GM10847 (cell line): ENCODE results near the gene DLGAP1.

Experiments
- POLR2A ChIP-seq: IDR thresholded peaks from 2 replicates; pipeline ENCODE4 v1.6.1; 2011; ENCODE audit not compliant: insufficient read length; ENCODE audit errors: extremely low read depth

DLGAP1 gene

GRCh38 chr18:4200399-4200798, 254.7 kb downstream of the DLGAP1 start:
- TF ChIP-seq POLR2A: no peak

GRCh38 chr18:4198956-4199355, 256.2 kb downstream of the DLGAP1 start:
- TF ChIP-seq POLR2A: no peak

- no peak for TF ChIP-seq POLR2A
Observed at GRCh38 chr18:4196351-4196750, 258.8 kb downstream of the DLGAP1 start.

GRCh38 chr18:4193086-4193485, 262.0 kb downstream of the DLGAP1 start:
- no peak for TF ChIP-seq POLR2A

- no peak for TF ChIP-seq POLR2A
Observed at GRCh38 chr18:4181882-4182568, 273.1 kb downstream of the DLGAP1 start.

- no peak for TF ChIP-seq POLR2A
Observed at GRCh38 chr18:4181086-4181485, 274.0 kb downstream of the DLGAP1 start.

DNA sequence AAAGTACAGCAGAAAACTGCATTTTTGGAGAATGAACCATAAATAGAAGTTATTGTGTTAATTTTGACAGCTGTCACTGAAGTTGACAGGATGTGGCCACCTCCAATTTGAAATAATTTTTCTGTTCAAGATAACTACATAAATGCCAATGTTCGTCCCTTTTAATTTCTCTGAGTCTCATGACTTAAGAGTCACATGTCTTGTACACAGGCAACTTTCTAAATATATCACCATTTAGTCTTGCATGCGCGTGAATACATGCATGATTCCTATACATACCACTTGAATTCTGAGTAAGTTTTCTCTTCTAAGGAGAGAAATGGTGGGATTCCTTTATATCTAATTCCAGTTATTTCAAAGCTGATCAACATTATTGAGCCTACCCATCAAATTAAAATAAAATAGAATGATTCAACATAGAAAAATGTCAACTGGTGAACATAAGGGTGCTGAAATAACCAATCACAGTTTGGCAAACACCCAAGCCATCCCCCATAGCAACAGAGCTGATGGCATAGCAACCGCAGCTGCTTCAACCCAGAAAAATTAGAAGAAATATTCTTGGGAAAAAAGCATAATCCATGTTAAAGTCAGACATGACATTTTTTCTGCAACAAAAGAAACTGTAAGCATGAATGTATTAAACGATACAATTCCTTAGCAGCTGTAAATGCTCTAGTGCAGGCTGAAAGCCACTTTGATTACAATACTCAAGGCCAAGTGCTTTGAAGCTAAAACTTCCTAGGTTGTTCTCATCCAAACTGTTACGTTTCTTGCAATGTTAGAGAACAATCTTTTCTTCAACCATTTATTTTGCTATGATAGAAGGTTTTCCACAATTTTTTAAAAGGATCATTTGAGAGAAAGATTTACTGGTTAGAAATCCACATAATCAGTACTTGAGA, 282.7 kb downstream of the DLGAP1 start:
- TF ChIP-seq POLR2A: no peak

DNA sequence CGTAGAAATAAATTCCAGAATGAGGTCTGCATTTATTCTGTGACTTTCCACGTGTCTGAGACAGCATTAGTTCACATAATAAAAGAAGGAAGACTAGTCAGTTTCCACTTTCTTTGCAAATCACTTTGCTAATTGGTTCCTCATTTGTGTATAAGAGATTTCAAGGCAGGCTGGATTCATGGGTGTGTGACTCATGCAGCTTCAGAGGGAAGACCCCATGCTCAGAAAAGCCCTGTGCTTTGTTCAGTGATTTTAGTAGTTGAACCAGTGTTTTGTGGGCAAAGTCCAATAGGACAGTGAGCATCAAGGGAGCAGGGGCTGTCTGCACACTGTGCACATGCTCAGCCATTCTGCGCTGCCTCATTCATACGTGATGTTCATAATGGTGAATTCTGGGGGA, 297.8 kb downstream of the DLGAP1 start:
- no peak for TF ChIP-seq POLR2A

GRCh38 chr18:4146797-4147196, 308.3 kb downstream of the DLGAP1 start:
- no peak for TF ChIP-seq POLR2A

DNA sequence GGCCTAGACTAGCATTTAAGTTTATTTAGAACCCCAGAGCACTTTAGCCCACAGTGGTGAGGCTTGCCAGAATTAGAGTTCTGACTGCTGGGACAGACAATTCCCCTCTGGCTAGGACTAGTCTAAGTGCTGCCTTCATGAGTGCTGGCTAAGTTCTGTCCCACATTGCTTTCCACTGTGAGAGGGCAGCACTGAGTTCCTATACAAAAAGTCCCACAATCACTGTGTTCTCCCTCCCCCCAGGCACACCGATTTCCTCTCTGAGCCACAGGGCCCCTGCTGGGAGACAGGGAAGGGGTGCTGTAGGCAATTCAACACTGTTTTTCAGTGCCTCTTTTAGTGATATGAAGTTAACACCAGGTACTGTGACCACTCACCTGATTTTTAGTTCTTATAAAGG, 310.9 kb downstream of the DLGAP1 start:
- no peak for TF ChIP-seq POLR2A

DNA sequence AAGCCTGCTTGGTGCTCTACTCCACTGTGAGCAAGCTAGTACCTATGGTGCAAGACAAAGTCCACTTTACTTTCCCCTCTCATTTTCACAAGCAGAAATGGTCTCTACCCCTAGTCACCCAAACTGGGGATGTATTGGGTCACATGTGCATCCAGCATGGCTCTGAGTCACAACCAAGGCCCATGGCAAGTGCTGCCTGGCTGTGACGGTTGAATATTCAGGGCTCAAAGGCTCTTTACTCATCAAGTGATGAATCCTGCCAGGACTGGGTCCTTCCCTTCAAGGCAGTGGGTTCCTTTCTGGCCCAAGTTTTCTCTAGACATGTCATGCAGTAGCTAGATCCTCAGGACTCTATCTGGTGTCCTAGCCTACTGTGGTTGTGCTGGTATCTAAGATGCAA, 311.5 kb downstream of the DLGAP1 start:
- TF ChIP-seq POLR2A: no peak

DNA sequence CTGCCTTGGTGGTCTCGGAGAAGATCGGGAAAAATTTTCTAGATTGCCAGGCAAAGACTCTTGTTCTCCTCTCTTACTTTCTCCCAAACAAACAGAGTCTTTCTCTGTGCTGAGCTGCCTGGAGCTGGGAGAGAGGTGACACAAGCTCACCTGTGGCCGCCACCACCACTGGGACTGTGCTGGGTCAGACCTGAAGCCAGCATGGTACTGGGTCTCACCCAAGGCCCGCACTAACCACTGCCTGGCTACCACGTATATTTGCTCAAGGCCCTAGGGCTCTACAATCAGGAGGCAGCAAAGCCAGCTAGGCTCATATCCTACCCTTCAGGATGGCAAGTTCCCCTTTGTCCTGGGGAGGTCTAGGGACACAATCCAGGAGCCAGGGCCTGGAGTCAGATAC, 312.2 kb downstream of the DLGAP1 start:
- no peak for TF ChIP-seq POLR2A

DNA sequence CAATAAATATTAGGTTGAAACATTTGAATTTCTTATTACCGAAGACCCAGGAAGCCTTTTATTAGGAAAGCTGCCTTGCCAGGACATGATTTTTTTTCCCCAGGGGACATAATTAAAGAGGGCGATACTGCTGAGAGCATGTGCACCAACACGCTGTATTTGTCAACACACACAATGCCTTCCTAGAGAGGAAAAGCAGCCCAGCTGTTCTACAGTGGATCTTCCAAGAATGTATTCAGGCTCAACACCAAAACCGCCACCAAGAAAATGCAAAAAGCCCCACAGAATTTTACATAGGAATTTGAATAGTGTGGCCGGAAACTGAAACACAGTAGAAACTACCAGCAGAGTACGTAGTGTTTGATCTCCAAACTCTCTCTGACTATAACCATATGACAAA, 320.4 kb downstream of the DLGAP1 start:
- TF ChIP-seq POLR2A: no peak

DNA sequence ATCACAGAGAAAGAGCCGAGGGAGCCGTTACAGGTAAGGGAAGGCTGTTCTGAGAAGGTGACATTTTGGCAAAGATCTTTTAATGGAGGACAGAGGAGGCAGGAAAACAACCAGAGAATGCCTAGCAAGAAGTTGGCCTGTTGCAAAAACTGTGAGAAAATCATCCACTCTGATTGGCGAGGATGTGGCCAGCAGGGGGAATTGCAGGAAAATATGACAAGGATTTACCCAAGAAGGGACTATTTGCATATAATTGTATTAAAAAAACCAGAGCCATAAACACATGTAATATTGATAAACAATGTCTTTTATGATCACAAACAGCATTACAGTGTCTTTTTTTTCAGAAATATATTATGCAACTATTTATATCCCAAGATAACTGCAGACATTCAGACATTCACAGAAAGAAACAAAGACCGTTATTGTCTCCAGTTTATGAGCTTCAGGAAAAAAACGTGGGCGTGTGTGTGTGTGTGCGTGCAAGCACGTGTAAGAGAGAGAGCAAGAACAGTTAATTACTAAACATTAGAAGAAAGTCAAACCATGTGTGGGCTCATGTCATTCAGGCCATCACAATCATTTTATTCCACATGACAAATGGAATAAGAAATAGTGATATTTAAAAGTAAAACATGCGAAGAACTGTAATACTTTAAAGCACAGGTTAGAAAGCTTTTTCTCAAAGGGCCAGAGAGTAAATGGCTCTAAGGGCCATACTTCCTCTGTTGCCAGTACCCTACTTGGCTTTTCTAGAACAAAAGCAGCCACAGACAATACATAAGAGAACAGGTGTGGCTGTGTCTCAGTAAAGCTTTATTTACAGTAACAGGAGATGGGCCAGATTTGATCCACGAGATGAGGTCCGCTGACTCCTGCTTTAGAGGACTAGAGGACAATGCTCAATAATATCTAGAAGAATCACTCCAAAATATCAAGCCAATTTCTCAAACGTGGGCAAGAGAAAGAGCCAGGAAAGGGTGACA, 324.1 kb downstream of the DLGAP1 start:
- TF ChIP-seq POLR2A: no peak

- TF ChIP-seq POLR2A: no peak
Observed at GRCh38 chr18:4126939-4127338, 328.2 kb downstream of the DLGAP1 start.
